GM21515 (cell line): ENCODE measurements around the gene WDR88.
"Not testable (repeated sequence)": the region's sequence is repeated elsewhere in the genome, so short reads cannot be mapped to it uniquely, and the experiment has no call there.

ENCODE experiments used
- ATAC-seq: cut with Tn5 transposase; IDR thresholded peaks from one replicate; pipeline ENCODE4 v1.9.1; 2021; ENCODE audit not compliant: unreplicated experiment

WDR88 gene

GRCh38 chr19:33167438-33167837, 35.5 kb downstream of the WDR88 start:
- no peak for ATAC-seq

- no peak for ATAC-seq
These were observed 36.6 kb downstream of the WDR88 start for GRCh38 chr19:33168528-33168927.

GRCh38 chr19:33171222-33171795, 39.4 kb downstream of the WDR88 start:
- ATAC-seq: no peak

- ATAC-seq: no peak
These were observed 40.0 kb downstream of the WDR88 start for GRCh38 chr19:33171916-33172359.

GRCh38 chr19:33174186-33174585, 42.3 kb downstream of the WDR88 start:
- ATAC-seq: no peak

- ATAC-seq: no peak
These were observed 43.4 kb downstream of the WDR88 start for GRCh38 chr19:33175156-33175782.

- no peak for ATAC-seq
These were observed 44.2 kb downstream of the WDR88 start for GRCh38 chr19:33175886-33176669.

- ATAC-seq: peak; percentile 75
These were observed 44.9 kb downstream of the WDR88 start for GRCh38 chr19:33176670-33177416.

GRCh38 chr19:33177417-33177979, 45.6 kb downstream of the WDR88 start:
- peak; percentile 26 for ATAC-seq

- no peak for ATAC-seq
These were observed 54.7 kb downstream of the WDR88 start for GRCh38 chr19:33186431-33187182.

- no peak for ATAC-seq
These were observed 55.2 kb downstream of the WDR88 start for GRCh38 chr19:33187183-33187540.

- ATAC-seq: no peak
These were observed 57.5 kb downstream of the WDR88 start for GRCh38 chr19:33189453-33189852.

- not testable (repeated sequence) for ATAC-seq
These were observed 59.2 kb downstream of the WDR88 start for GRCh38 chr19:33191092-33191491.

- ATAC-seq: no peak
These were observed 59.6 kb downstream of the WDR88 start for GRCh38 chr19:33191501-33191900.

- ATAC-seq: no peak
These were observed 60.1 kb downstream of the WDR88 start for GRCh38 chr19:33192010-33192409.

GRCh38 chr19:33193269-33193864, 61.5 kb downstream of the WDR88 start:
- ATAC-seq: no peak

GRCh38 chr19:33193865-33194362, 62.0 kb downstream of the WDR88 start, which contains the start of gene LRP3:
TSS of gene LRP3 (plus strand) at chr19:33194330. CDS start at chr19:33194786, 456 bp downstream.
- no peak for ATAC-seq

GRCh38 chr19:33194532-33194885, 62.6 kb downstream of the WDR88 start:
- ATAC-seq: no peak

- no peak for ATAC-seq
These were observed 63.2 kb downstream of the WDR88 start for GRCh38 chr19:33194886-33195644.
